A673 (cell line): Measurements from ENCODE around the gene AURKA. TPM values are rescaled to one million over a fixed set of nuclear protein-coding genes. Genes with fewer than 3 reads are reported as not detected.
A peak's percentile ranks its signal among the peaks of the same experiment; 100 is the strongest.

Source experiments
- BruUV-seq: library from RNA; stranded (reverse); fragments of 400-500 nt; replicated peaks from 2 replicates; lab custom pipeline; 2021; lab: Mats Ljungman, UMichigan
- CTCF ChIA-PET: fragments of 300-600 bp; sonication (Branson Sonifier 250); formaldehyde crosslinking; loops from one replicate; lab custom pipeline; 2022; ENCODE audit warnings: antibody characterized with exemption; lab: Charles Lee
- POLR2A ChIA-PET: fragments of 300-600 bp; sonication (Branson Sonifier 250); formaldehyde crosslinking; loops from one replicate; lab custom pipeline; 2022; ENCODE audit warnings: antibody characterized with exemption; ENCODE audit not compliant: low non-redundant PET; lab: Charles Lee
- DNase-seq: peaks from one replicate; pipeline ENCODE4 v3.0.0-alpha.2; 2015; ENCODE audit warnings: low spot score
- H3K27ac ChIP-seq: fragments of 200-600 bp; sonication (generic); 2 replicates; pipeline ENCODE4 v1.5.1; 2016; ENCODE audit warnings: mixed run types, low read depth, mild to moderate bottlenecking, mixed read lengths, antibody characterized with exemption, low read length; ENCODE audit not compliant: poor library complexity, severe bottlenecking
- H3K27me3 ChIP-seq: fragments of 200-600 bp; sonication (generic); replicated peaks from 2 replicates; pipeline ENCODE4 v1.6.1; 2017; ENCODE audit warnings: mixed run types, low read depth, mild to moderate bottlenecking, mixed read lengths, antibody characterized with exemption, low read length; ENCODE audit not compliant: insufficient read depth, poor library complexity
- H3K36me3 ChIP-seq: fragments of 200-600 bp; sonication (generic); 2 replicates; pipeline ENCODE4 v1.6.1; 2016; ENCODE audit warnings: mixed run types, mild to moderate bottlenecking, mixed read lengths, antibody characterized with exemption, low read length; ENCODE audit not compliant: insufficient read depth, poor library complexity, severe bottlenecking
- H3K4me1 ChIP-seq: fragments of 200-600 bp; sonication (generic); 2 replicates; pipeline ENCODE4 v1.6.1; 2017; ENCODE audit warnings: mixed run types, mild to moderate bottlenecking, mixed read lengths, antibody characterized with exemption, low read length; ENCODE audit not compliant: insufficient read depth, poor library complexity, severe bottlenecking
- H3K4me3 ChIP-seq: fragments of 200-600 bp; sonication (generic); 2 replicates; pipeline ENCODE4 v1.5.1; 2016; ENCODE audit warnings: low read depth, mixed run types, mild to moderate bottlenecking, mixed read lengths, low read length; ENCODE audit not compliant: poor library complexity, severe bottlenecking
- H3K9me3 ChIP-seq: fragments of 200-600 bp; sonication (generic); 2 replicates; pipeline ENCODE4 v1.6.1; 2016; ENCODE audit warnings: mixed run types, low read depth, mild to moderate bottlenecking, mixed read lengths, antibody characterized with exemption, low read length; ENCODE audit not compliant: poor library complexity, severe bottlenecking
- CTCF ChIP-seq: fragments of 300-800, 200-600 bp; sonication (generic); conservative IDR thresholded peaks from 2 replicates; pipeline ENCODE4 v1.5.1; 2017; ENCODE audit warnings: low read depth, mild to moderate bottlenecking, antibody characterized with exemption, low read length, moderate library complexity, mixed read lengths
- EZH2 ChIP-seq: fragments of 200-600 bp; sonication (generic); IDR thresholded peaks from 2 replicates; pipeline ENCODE4 v1.6.1; 2017; ENCODE audit warnings: borderline replicate concordance, low read depth, mild to moderate bottlenecking, mixed read lengths, antibody characterized with exemption, low read length; ENCODE audit not compliant: poor library complexity, severe bottlenecking
- intact Hi-C: fragments of 100-400 bp; cut with micrococcal nuclease; formaldehyde crosslinking; loops from one replicate; pipeline ENCODE4 v1.10.0; 2022; ENCODE audit not compliant: unreplicated experiment
- total RNA-seq: library from RNA; stranded (reverse); gene quantifications from 2 replicates; pipeline ENCODE4 v1.2.3, GENCODE V29; 2021

The AURKA gene
- total RNA-seq, 1 experiment from 2014 or later = 105 TPM

- TF ChIP-seq EZH2 (no peak), CTCF (no peak)
- ChIA-PET CTCF (no interaction called here), POLR2A (no interaction called here)
- DNase-seq = no peak
- no TSS peak for BruUV-seq
- no peak overlapping the region for H3K4me3 ChIP-seq
- no peaks in the 10 kb centered on the region for H3K27me3 ChIP-seq
- peak overlapping the region; percentile 13 for H3K27ac ChIP-seq
- H3K36me3 ChIP-seq = peaks cover 96% of the 10 kb centered on the region
- no peaks in the 10 kb centered on the region for H3K9me3 ChIP-seq
- intact Hi-C loops = no loop called here
- H3K4me1 ChIP-seq = peaks cover 13% of the 10 kb centered on the region
These were observed 5.8 kb downstream of the AURKA start for GRCh38 chr20:56386219-56386618.

DNA sequence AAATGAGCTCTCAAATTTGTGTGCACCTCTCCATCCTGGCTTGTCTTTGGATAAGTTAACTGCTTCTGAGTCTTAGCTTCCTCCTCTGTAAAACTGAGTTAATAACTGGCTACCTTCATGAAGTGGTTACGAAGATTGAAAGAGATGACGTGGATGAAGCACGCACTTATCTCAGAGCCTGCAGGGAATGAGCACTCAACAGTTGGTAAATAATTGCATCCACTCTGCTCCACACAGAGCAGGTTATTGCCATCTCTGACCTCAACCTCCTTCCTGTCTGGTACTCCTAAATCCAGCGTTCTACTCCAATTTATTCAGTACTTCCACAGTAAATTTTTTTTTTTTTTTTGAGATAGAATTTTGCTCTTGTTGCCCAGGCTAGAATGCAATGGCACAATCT, 6.9 kb downstream of the AURKA start:
- no TSS peak for BruUV-seq
- Histone ChIP-seq H3K4me3 (no peak overlapping the region), H3K27ac (no peak overlapping the region), H3K4me1 (peaks cover 7% of the 10 kb centered on the region), H3K36me3 (peaks cover 100% of the 10 kb centered on the region), H3K9me3 (no peaks in the 10 kb centered on the region), H3K27me3 (no peaks in the 10 kb centered on the region)
- DNase-seq = no peak
- no peak for TF ChIP-seq EZH2
- no peak for TF ChIP-seq CTCF
- ChIA-PET CTCF (no interaction called here), POLR2A (no interaction called here)
- intact Hi-C loops = no loop called here

DNA sequence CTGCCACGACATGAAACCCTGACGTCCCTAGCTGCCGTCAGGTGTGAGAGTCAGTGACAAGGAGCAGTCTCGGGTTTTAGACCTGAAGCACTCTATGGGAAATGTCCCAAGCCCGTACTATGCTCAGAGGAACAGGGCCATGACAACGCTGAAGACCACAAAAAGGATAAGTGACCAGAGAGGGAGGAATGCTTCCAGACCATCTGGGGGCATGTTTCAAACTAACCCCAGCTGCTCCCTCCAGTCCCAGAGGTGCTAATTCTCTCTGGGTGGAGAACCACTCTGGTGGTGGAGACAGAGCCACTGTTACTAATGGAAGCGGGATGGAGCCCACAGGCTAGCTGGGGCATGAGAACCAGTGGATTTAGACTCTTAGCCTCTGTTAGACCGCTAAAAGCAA, 8.7 kb downstream of the AURKA start:
- POLR2A ChIA-PET = no interaction called here
- H3K4me3 ChIP-seq = no peak overlapping the region
- H3K9me3 ChIP-seq = no peaks in the 10 kb centered on the region
- TF ChIP-seq EZH2 (no peak), CTCF (no peak)
- H3K27me3 ChIP-seq = no peaks in the 10 kb centered on the region
- CTCF ChIA-PET = no interaction called here
- peaks cover 97% of the 10 kb centered on the region for H3K36me3 ChIP-seq
- H3K4me1 ChIP-seq = no peaks in the 10 kb centered on the region
- no TSS peak for BruUV-seq
- intact Hi-C loops = no loop called here
- DNase-seq = no peak
- no peak overlapping the region for H3K27ac ChIP-seq
